Measurements from ENCODE around the gene LPIN2.

DNA sequence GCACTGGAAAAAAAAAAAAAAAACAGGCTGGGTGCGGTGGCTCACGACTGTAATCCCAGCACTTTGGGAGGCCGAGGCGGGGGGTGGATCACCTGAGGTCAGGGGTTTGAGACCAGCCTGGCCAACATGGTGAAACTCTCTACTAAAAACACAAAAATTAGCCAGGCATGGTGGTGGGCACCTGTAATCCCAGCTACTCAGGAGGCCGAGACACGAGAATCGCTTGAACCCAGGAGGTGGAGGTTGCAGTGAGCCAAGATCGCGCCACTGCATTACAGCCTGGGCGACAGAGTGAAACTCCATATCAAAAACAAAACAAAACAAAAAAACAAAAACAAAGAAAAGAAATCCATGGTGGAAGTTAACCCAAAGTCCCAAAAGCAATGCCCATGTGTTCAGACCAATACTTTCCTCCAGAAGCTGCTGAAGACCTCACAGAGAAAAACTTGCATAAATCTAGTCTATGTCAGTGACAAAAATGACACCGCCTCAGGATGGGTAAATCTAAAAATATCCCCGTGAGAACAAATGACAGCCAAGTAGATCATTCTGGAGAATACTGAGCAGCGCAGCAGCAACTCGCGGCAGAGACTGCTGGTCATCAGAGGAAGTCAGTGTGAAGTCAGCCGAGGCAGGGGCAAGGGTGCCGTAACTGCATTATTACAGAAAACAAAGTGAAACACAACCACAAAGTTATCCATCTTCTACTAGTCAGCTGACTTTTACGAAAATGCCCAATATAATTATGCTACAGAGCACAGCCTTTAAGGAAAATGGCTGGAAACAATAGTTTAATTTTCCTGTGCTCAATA is 41.0 kb downstream of the LPIN2 start:
- TF ChIP-seq POLR2A (IDR thresholded peaks at IDR 0.05) = no peak
- TF ChIP-seq, protein P1, sequence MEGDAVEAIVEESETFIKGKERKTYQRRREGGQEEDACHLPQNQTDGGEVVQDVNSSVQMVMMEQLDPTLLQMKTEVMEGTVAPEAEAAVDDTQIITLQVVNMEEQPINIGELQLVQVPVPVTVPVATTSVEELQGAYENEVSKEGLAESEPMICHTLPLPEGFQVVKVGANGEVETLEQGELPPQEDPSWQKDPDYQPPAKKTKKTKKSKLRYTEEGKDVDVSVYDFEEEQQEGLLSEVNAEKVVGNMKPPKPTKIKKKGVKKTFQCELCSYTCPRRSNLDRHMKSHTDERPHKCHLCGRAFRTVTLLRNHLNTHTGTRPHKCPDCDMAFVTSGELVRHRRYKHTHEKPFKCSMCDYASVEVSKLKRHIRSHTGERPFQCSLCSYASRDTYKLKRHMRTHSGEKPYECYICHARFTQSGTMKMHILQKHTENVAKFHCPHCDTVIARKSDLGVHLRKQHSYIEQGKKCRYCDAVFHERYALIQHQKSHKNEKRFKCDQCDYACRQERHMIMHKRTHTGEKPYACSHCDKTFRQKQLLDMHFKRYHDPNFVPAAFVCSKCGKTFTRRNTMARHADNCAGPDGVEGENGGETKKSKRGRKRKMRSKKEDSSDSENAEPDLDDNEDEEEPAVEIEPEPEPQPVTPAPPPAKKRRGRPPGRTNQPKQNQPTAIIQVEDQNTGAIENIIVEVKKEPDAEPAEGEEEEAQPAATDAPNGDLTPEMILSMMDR (IDR thresholded peaks at IDR 0.05) = no peak

All from testis (tissue), 2 donors.